ENCODE measurements around the gene SEC14L5.

Gene SEC14L5

GRCh38 chr16:5062790-5063765 lies 104.9 kb downstream of the SEC14L5 start:
- no peak for DNase-seq (ENCODE audit: low read depth in 3 of 3, low spot score in 1 of 3)

DNA sequence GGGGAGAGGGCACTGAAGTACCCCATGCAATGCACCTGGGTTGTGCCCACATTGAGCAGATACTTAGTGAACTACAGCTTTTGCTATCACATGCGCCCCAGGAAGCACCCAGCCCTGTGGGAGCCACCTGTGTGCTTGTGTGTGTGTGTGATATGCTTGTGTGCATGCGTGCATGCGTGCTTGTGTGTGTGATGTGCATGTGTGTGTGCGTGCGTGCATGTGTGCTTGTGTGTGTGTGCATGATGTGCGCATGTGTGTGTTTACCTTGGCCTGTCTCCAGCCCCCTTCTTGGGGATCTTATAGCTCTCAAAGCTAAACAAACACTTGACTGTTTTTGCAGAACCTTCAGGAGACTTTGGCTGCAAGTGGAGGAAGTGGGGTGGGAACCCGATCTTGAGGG lies 106.8 kb downstream of the SEC14L5 start:
- DNase-seq (ENCODE audit: low read depth in 3 of 3, low spot score in 1 of 3): no peak

DNA sequence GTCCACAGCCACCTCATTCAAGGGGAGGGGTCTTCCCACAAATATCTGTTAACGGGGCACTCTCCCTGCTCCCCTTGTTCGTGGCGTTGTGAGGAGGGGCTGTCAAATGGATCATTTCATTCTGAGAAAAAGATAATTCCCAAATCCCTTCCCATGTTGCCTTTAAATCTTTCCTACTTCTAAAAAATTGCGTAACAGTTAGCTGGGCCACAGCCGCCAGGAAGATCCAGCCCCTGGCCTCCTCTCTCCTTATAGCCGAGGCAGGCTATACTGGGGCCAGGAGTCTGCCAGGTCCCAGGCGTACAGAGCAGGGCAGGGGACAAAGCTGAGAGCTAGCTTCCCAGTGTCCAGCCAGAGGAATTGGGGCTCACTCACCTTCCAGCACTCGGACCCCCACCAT lies 107.2 kb downstream of the SEC14L5 start:
- no peak for DNase-seq (ENCODE audit: low read depth in 3 of 3, low spot score in 1 of 3)

DNA sequence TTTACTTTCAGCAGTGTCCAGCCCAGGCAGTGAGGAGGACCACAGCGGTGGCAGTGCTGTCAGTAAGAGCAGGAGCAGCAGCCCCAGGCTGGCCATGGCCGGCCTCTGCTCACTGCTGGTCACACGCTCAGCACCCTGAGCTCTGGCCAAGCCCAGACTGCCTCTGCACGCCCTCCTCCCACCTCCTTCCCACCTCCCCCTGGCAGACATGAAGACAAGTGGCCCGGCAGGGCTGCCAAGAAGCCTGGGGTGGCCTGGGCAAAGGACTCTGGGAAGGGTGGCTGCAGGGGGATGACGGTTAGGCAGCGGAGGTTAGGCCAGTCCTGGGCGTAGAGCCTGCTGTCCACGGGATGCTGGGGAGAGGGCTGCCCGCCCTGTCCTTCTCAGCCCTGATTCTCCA lies 107.7 kb downstream of the SEC14L5 start, which contains the start of gene C16orf89:
C16orf89 (minus strand) TSS at position 144 of the 400 bp plus-strand sequence; CDS start at position 96, 48 bp downstream.
- DNase-seq (ENCODE audit: low read depth in 3 of 3, low spot score in 1 of 3): no peak

DNA sequence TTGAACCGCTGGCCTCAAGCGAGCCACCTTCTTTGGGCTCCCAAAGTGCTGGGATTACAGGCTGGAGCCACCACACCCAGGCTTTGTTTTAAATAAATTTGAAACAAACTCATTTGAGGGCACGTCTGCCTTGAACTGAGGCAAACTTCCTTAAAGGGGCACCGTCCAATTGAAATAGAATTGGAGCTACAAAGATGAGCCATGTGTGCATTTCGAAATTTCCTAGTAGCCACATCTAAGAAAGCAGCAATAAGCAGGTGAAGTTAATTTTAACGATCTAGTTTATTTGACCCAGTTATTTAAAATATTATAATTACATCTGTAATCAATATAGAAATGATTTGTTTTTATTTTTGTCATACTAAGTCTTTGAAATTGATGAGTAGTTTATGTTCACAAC lies 108.4 kb downstream of the SEC14L5 start:
- DNase-seq (ENCODE audit: low read depth in 3 of 3, low spot score in 1 of 3): no peak

Data from stimulated activated CD4-positive, alpha-beta T cell treated with anti-CD3 and anti-CD28 coated beads, TNF-alpha, amount 100 ng/mL, for 1 hour (primary cell).